ENCODE results near the gene DGKZ.

DNA sequence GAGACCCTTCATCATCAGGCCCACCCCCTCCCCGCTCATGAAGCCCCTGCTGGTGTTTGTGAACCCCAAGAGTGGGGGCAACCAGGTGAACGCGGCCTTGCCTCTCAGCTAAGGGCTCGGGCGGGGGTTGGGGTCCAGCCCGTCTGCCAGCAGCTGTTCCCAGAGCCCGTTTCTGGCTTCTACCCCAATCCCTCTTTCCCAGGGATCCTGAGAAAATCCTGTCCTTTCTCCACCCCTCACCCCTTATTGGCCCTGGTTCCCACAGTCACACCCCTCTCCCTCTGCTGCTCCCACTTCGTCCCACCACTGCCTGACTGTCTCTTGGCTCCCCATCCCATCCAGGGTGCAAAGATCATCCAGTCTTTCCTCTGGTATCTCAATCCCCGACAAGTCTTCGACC is 24.8 kb downstream of the DGKZ start:
- TF ChIP-seq, protein P1, sequence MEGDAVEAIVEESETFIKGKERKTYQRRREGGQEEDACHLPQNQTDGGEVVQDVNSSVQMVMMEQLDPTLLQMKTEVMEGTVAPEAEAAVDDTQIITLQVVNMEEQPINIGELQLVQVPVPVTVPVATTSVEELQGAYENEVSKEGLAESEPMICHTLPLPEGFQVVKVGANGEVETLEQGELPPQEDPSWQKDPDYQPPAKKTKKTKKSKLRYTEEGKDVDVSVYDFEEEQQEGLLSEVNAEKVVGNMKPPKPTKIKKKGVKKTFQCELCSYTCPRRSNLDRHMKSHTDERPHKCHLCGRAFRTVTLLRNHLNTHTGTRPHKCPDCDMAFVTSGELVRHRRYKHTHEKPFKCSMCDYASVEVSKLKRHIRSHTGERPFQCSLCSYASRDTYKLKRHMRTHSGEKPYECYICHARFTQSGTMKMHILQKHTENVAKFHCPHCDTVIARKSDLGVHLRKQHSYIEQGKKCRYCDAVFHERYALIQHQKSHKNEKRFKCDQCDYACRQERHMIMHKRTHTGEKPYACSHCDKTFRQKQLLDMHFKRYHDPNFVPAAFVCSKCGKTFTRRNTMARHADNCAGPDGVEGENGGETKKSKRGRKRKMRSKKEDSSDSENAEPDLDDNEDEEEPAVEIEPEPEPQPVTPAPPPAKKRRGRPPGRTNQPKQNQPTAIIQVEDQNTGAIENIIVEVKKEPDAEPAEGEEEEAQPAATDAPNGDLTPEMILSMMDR (IDR thresholded peaks at IDR 0.05; ENCODE audit: low read depth, low read length), result no peak
- no peak for TF ChIP-seq EZH2phosphoT487 (IDR thresholded peaks at IDR 0.05; ENCODE audit: low read depth)

All from OCI-LY3 (cell line).